HepG2 (cell line): ENCODE data around the gene NME4.

Source experiments
- CBFB ChIP-seq: sonication (generic); formaldehyde crosslinking; IDR thresholded peaks from 2 replicates; pipeline ENCODE4 v1.4.0; 2020; ENCODE audit warnings: missing genetic modification reagents
- CEBPB ChIP-seq: IDR thresholded peaks from 2 replicates; pipeline ENCODE4 v1.6.1; 2011; ENCODE audit warnings: low read depth, low read length, improper control_type of control experiment, borderline replicate concordance
- EP300 ChIP-seq, 3 experiments: sonication (generic) in 1 of 3; formaldehyde crosslinking in 1 of 3; IDR thresholded peaks; 2 replicates each; pipeline versions ENCODE4 v1.5.1 to v1.6.1; 2011 to 2020; ENCODE audit warnings: low read depth in 2 of 3, low read length in 2 of 3, borderline replicate concordance in 1 of 3, improper control_type of control experiment in 1 of 3, mild to moderate bottlenecking in 1 of 3, missing genetic modification reagents in 1 of 3, moderate library complexity in 1 of 3
- POLR2A ChIP-seq, 2 experiments: IDR thresholded peaks; 2 replicates each; pipeline ENCODE4 v1.6.1; 2011; ENCODE audit warnings: low read depth in 2 of 2, low read length in 2 of 2, mild to moderate bottlenecking in 1 of 2, moderate library complexity in 1 of 2; ENCODE audit not compliant: insufficient read depth in 1 of 2
- PRDM15 ChIP-seq: sonication (generic); formaldehyde crosslinking; IDR thresholded peaks from 2 replicates; pipeline ENCODE4 v1.4.0; 2020; ENCODE audit warnings: missing genetic modification reagents
- RFX5 ChIP-seq: IDR thresholded peaks from 2 replicates; pipeline ENCODE4 v1.6.1; 2011; ENCODE audit warnings: low read depth, low read length, improper control_type of control experiment
- SMAD1 ChIP-seq: sonication (generic); formaldehyde crosslinking; IDR thresholded peaks from 2 replicates; pipeline ENCODE4 v1.4.0; 2020; ENCODE audit warnings: missing genetic modification reagents, low read depth, mild to moderate bottlenecking, borderline replicate concordance
- SP5 ChIP-seq: IDR thresholded peaks from 2 replicates; pipeline ENCODE4 v1.6.1; 2016; ENCODE audit warnings: low read depth, borderline replicate concordance
- ZBTB7A ChIP-seq: sonication (generic); formaldehyde crosslinking; IDR thresholded peaks from 2 replicates; pipeline ENCODE4 v1.8.0; 2022; ENCODE audit warnings: mild to moderate bottlenecking, missing genetic modification reagents
- ZNF34 ChIP-seq: sonication (generic); formaldehyde crosslinking; IDR thresholded peaks from 2 replicates; pipeline ENCODE4 v1.4.0; 2020; ENCODE audit warnings: mild to moderate bottlenecking, missing genetic modification reagents, borderline replicate concordance
- TF ChIP-seq, protein P1 (sequence below): sonication (generic); formaldehyde crosslinking; IDR thresholded peaks from 2 replicates; pipeline ENCODE4 v1.5.0; 2020; ENCODE audit warnings: mild to moderate bottlenecking, missing genetic modification reagents, moderate library complexity
- TF ChIP-seq, protein P2 (sequence below): sonication (generic); formaldehyde crosslinking; IDR thresholded peaks from 2 replicates; pipeline ENCODE4 v1.8.0; 2022; ENCODE audit warnings: mild to moderate bottlenecking, missing genetic modification reagents, borderline replicate concordance

- TF ChIP-seq PRDM15 (CRISPR knock-in tag) (no peak), SMAD1 (CRISPR knock-in tag) (no peak), CEBPB (no peak), POLR2A (IDR thresholded peaks at IDR 0.05; ENCODE audit: insufficient read depth in 1 of 2, low read depth in 2 of 2, low read length in 2 of 2) (no peak), RFX5 (no peak), CBFB (CRISPR knock-in tag) (no peak), ZBTB7A (CRISPR knock-in tag) (no peak), ZNF34 (CRISPR knock-in tag) (no peak), EP300 (IDR thresholded peaks at IDR 0.05; ENCODE audit: low read depth in 2 of 2, low read length in 2 of 2) (no peak), EP300 (CRISPR knock-in tag; IDR thresholded peaks at IDR 0.05; ENCODE audit: borderline replicate concordance) (no peak), SP5 (CRISPR knock-in tag) (no peak)
- TF ChIP-seq, protein P1, sequence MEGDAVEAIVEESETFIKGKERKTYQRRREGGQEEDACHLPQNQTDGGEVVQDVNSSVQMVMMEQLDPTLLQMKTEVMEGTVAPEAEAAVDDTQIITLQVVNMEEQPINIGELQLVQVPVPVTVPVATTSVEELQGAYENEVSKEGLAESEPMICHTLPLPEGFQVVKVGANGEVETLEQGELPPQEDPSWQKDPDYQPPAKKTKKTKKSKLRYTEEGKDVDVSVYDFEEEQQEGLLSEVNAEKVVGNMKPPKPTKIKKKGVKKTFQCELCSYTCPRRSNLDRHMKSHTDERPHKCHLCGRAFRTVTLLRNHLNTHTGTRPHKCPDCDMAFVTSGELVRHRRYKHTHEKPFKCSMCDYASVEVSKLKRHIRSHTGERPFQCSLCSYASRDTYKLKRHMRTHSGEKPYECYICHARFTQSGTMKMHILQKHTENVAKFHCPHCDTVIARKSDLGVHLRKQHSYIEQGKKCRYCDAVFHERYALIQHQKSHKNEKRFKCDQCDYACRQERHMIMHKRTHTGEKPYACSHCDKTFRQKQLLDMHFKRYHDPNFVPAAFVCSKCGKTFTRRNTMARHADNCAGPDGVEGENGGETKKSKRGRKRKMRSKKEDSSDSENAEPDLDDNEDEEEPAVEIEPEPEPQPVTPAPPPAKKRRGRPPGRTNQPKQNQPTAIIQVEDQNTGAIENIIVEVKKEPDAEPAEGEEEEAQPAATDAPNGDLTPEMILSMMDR = no peak
- TF ChIP-seq, protein P2, sequence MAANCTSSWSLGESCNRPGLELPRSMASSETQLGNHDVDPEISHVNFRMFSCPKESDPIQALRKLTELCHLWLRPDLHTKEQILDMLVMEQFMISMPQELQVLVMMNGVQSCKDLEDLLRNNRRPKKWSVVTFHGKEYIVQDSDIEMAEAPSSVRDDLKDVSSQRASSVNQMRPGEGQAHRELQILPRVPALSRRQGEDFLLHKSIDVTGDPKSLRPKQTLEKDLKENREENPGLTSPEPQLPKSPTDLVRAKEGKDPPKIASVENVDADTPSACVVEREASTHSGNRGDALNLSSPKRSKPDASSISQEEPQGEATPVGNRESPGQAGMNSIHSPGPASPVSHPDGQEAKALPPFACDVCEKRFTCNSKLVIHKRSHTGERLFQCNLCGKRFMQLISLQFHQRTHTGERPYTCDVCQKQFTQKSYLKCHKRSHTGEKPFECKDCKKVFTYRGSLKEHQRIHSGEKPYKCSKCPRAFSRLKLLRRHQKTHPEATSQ = no peak
Measured at GRCh38 chr16:424033-424622, 27.1 kb downstream of the NME4 start.
